ENCODE data around the gene PDE7B.

DNA sequence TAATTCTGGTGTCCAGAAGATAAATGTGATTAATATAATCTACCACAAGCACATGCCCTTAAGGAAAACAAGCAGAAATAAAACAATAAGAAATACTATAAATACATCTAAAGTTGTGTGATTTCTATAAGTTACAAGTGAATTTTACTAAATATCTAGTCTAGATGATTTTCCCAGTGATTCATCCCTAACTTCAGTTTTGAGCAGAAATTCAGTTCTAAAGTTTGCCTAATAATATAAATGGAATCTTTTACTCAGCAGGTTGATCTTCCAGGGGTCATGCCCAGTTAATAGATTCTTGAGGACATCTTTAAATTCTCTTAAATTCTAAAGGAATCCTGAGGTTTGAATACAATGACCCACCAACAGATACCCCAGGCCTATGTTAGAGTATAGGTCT, 37.3 kb downstream of the PDE7B start:
- TF ChIP-seq CTCF (IDR thresholded peaks at IDR 0.05) (no peak), POLR2A (IDR thresholded peaks at IDR 0.05) (no peak)

Data from uterus (tissue), 2 donors.